Measurements from ENCODE around the gene PDLIM1.
"Not testable (repeated sequence)": the region's sequence is repeated elsewhere in the genome, so short reads cannot be mapped to it uniquely, and the experiment has no call there.

Gene PDLIM1

GRCh38 chr10:95237376-95238170 is 53.2 kb downstream of the PDLIM1 start:
- DNase-seq = peak; percentile 19

GRCh38 chr10:95236068-95236903 is 54.5 kb downstream of the PDLIM1 start:
- DNase-seq = peak; percentile 77

- no peak for DNase-seq
Measured at GRCh38 chr10:95235676-95236067, 55.1 kb downstream of the PDLIM1 start.

DNA sequence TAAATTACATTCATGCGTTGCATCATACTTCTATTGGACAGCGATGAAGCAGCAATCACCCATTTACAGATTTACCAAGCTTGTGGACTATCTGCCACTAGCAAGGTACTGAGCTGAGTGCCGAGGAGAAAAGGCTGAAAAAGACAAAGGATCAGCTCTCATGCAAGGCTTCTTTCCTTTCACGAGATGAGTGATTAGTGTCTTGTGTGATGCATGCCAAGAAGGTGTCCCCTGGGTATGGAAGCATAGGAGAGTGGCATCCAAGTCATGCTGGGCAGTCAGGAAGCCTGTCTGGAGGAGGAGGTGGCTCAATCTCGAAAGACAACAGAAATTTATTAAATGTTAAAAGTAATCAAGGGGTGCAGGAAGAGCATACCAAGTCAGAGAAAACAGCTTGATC is 55.9 kb downstream of the PDLIM1 start:
- DNase-seq = no peak

DNA sequence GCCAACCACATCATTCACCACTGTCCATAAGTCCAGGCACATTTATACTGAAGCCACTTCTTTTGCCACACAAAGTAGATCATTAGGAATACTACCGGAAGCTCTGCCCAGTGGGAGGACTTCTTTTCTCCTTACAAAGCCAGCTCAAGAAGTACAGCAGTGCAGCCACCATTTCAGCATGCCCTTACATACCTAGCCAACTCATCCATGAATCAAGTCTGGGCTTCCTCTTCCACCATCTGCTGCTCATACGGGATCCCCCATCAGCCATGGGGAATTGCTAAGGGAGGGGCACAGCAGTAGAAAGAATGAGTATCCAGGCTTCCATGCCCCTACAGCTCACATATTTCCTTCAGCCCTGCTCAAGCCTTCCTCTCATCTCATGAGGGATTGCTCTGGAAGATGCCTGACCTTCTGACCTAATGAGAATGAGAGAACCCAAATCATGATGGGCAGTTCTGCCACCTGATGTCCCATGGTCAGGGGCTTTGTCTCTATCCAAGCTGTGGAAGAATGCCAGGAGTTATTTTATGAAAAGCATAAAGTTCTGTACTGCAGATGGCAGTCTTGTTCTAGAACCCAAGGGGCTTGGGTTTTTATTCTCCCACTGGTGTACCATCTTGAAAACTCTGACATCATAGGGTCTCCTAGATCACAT is 57.3 kb downstream of the PDLIM1 start:
- DNase-seq = no peak

GRCh38 chr10:95230677-95231586 is 59.9 kb downstream of the PDLIM1 start:
- DNase-seq = peak; percentile 21

- no peak for DNase-seq
Measured at GRCh38 chr10:95229724-95230627, 60.8 kb downstream of the PDLIM1 start.

DNA sequence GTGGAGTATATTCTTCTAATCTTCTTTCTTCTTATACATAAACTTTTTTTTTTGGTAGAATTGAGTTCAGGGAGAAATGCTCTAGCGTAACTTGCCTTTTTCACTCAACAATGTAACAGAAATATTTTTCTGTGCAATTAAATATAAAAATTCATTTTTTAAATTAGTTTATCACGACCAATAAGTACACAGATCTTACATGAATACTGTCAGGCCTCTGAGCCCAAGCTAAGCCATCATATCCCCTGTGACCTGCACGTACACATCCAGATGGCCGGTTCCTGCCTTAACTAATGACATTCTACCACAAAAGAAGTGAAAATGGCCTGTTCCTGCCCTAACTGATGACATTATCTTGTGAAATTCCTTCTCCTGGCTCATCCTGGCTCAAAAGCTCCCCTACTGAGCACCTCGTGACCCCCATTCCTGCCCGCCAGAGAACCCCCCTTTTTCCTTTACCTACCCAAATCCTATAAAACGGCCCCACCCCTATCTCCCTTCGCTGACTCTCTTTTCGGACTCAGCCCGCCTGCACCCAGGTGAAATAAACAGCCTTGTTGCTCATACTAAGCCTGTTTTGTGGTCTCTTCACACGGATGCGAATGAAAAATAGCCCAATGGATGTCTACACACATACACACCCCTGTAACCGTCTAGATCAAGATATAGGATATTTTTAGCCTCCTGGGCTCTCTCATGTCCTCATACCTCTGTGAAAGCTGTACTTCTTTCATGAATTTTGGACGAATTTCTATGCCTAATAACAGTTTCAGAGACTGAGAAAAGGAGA is 61.7 kb downstream of the PDLIM1 start:
- not testable (repeated sequence) for DNase-seq

DNA sequence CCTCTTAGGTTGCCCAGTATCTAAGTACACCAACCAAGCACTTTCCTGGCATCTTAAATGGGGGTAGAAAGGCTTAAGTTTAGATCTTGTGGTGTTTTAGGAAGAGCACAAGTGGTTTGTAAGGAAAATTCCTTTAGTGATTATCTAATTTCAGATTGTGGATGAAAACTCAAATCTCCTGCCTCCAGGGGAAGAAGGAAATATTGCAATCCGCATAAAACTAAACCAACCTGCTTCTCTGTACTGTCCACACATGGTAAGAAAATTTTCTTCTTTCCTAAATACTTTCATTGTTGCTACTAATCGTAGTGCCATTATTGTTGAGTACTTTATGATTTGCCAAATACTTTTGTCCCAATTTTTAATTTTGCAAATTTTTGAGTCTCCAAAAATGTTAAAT is 65.7 kb downstream of the PDLIM1 start:
- no peak for DNase-seq

- no peak for DNase-seq
Measured at GRCh38 chr10:95221124-95221523, 69.7 kb downstream of the PDLIM1 start.

GRCh38 chr10:95220539-95220938 is 70.3 kb downstream of the PDLIM1 start:
- DNase-seq = no peak

DNA sequence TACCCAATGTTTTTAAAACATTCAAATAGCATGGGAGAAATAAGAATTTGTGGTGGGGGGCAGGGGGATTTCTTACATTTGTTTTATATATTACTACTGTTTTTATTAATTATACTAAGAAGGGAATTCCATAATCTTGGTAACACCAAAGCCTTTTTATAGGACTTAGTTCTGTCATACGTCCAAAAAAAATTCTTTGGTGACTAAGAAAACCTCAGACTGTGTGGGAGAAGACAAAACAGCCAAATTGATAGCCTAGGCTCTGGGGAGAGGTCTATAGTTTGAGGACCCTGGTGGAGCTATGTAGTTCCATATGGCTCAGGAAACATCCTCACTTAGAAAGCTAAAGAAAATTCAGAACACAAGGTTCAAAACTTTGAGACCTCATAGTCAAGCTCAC is 73.3 kb downstream of the PDLIM1 start:
- DNase-seq = no peak

- no peak for DNase-seq
Measured at GRCh38 chr10:95214793-95215192, 76.0 kb downstream of the PDLIM1 start.

DNA sequence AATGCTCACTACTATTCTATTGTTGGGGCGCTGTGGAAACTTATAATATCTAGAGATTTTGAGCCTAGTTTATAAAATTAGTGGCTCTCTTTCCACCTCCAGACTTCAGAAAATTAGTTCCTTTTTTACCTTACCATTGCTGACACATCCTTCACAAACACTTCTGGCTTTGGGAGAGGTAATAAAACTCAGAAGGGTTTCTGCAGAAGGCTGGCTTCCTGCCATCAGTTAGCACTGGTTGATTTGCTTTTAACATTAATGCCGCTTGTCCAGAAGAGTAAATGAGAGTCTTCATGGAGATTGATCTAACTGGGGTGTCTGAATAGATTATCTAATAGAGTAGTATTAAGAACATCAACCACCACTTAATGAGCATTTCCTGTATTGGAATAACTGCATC is 76.4 kb downstream of the PDLIM1 start:
- DNase-seq = no peak

DNA sequence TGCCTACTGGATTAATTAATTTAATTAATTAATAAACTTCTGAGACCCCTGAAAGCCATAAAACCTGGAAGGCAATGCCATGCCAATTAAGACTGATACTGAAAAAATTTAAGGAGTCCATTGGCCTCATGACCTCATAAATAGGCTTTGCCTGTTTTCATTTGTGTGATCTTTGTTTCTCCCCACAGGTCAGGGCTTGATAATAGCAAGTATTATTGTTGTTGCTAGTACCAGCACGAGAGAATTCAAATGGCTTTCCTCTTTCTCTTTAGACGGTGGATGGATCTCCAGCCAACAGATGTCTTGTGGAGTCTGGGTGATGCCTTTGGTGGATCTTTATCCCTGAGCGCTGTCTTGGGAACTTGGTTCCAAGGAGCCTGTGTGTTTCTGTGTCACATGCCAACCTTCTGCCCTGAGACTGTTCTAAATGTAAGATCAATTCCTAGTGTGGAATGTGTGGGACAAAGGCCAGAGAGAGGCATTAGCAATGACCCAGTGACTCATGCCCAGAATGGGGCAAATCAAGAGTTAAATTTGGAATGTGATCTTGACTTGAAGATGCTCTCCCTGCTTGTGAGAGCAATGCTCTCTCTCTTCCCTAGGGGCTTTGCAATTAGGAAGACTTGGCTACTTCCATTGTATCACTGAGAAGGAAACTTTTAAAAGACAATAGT is 79.1 kb downstream of the PDLIM1 start:
- DNase-seq = no peak

GRCh38 chr10:95209509-95210127 is 81.2 kb downstream of the PDLIM1 start:
- no peak for DNase-seq

GRCh38 chr10:95208702-95209391 is 82.0 kb downstream of the PDLIM1 start:
- no peak for DNase-seq

DNA sequence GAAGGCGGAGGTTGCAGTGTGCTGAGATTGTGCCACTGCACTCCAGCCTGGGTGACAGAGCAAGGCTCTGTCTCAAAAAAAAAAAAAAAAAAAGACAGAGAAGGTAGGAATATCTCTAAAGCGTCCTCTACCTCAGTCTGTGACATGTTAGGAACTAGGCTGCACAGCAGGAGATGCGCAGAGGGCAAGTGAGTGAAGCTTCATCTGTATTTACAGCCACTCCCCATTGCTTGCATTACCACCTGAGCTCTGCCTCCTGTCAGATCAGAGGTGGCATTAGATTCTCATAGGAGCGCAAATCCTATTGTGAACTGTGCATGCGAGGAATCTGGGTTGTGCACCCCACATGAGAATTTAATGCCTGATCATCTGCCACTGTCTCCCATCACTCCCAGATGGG is 87.9 kb downstream of the PDLIM1 start:
- not testable (repeated sequence) for DNase-seq

DNA sequence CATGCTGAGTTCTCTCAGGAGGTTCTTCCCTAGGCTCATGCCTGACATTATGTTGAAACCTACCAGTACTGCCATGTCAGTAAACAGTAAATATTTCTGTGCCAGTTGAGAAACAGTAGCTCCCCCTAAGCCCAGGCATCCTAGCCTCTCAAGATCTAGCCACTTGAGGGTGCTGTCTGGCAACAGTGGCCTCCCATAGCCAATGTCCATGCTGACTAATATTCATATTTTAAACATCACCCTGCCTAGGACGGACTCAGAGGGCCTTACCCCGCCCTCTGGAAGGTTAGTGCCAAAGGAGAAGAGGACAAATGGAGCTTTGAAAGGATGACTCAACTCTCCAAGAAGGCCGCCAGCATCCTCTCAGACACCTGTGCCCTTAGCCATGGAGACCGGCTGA is 89.1 kb downstream of the PDLIM1 start:
- no peak for DNase-seq
